Measurements from ENCODE around the gene MPP2. TPM values are rescaled to one million over a fixed set of nuclear protein-coding genes. Genes with fewer than 3 reads are reported as not detected.

MPP2 gene
- total RNA-seq, 6 experiments from 2014 or later = 0.62 to 1.3 (median 1.0) TPM

GRCh38 chr17:43935926-43936261, 28.6 kb upstream of the MPP2 start:
- Mint-ChIP-seq H3K27me3 (ENCODE audit: insufficient read depth) (peaks cover 22% of the 10 kb centered on the region), H3K36me3 (ENCODE audit: low read depth) (no peaks in the 10 kb centered on the region), H3K4me1 (ENCODE audit: low read depth) (peaks cover 14% of the 10 kb centered on the region), H3K4me3 (no peak overlapping the region), H3K27ac (no peak overlapping the region), H3K9me3 (no peaks in the 10 kb centered on the region)
- TF ChIP-seq CTCF (IDR thresholded peaks at IDR 0.05) = no peak
- DNase-seq = no peak

GRCh38 chr17:43935204-43935925, 28.0 kb upstream of the MPP2 start:
- Mint-ChIP-seq H3K27ac (no peak overlapping the region), H3K36me3 (ENCODE audit: low read depth) (no peaks in the 10 kb centered on the region), H3K4me3 (no peak overlapping the region), H3K27me3 (ENCODE audit: insufficient read depth) (peaks cover 20% of the 10 kb centered on the region), H3K4me1 (ENCODE audit: low read depth) (peaks cover 14% of the 10 kb centered on the region), H3K9me3 (no peaks in the 10 kb centered on the region)
- DNase-seq = no peak
- no peak for TF ChIP-seq CTCF (IDR thresholded peaks at IDR 0.05)

GRCh38 chr17:43932923-43933322, 25.6 kb upstream of the MPP2 start:
- TF ChIP-seq CTCF (IDR thresholded peaks at IDR 0.05) = no peak
- H3K4me1 Mint-ChIP-seq (ENCODE audit: low read depth) = peaks cover 17% of the 10 kb centered on the region
- no peaks in the 10 kb centered on the region for H3K9me3 Mint-ChIP-seq
- DNase-seq = no peak
- no peak overlapping the region for H3K27ac Mint-ChIP-seq
- H3K36me3 Mint-ChIP-seq (ENCODE audit: low read depth) = no peaks in the 10 kb centered on the region
- H3K4me3 Mint-ChIP-seq = no peak overlapping the region
- peaks cover 17% of the 10 kb centered on the region for H3K27me3 Mint-ChIP-seq (ENCODE audit: insufficient read depth)

- peaks cover 21% of the 10 kb centered on the region for H3K27me3 Mint-ChIP-seq (ENCODE audit: insufficient read depth)
- H3K4me3 Mint-ChIP-seq = no peak overlapping the region
- TF ChIP-seq CTCF (IDR thresholded peaks at IDR 0.05) = no peak
- H3K4me1 Mint-ChIP-seq (ENCODE audit: low read depth) = peaks cover 20% of the 10 kb centered on the region
- H3K9me3 Mint-ChIP-seq = no peaks in the 10 kb centered on the region
- no peaks in the 10 kb centered on the region for H3K36me3 Mint-ChIP-seq (ENCODE audit: low read depth)
- DNase-seq = no peak
- no peak overlapping the region for H3K27ac Mint-ChIP-seq
Measured at GRCh38 chr17:43932357-43932756, 25.0 kb upstream of the MPP2 start.

- no peak overlapping the region for H3K4me3 Mint-ChIP-seq
Measured at GRCh38 chr17:43931062-43931571, 23.8 kb upstream of the MPP2 start.

More at GRCh38 chr17:43931062-43931571, 23.8 kb upstream of the MPP2 start:
- Mint-ChIP-seq H3K27me3 (ENCODE audit: insufficient read depth) (peaks cover 33% of the 10 kb centered on the region), H3K36me3 (ENCODE audit: low read depth) (peaks cover 4% of the 10 kb centered on the region; the same call in 1 of the 2 replicates), H3K4me1 (ENCODE audit: low read depth) (peaks cover 13% of the 10 kb centered on the region), H3K9me3 (no peaks in the 10 kb centered on the region), H3K27ac (no peak overlapping the region)
- TF ChIP-seq CTCF (IDR thresholded peaks at IDR 0.05) = no peak
- no peak for DNase-seq

Data from HFFc6 (cell line).